Activated T-helper 1 cell treated with Interleukin-2 at 50 U/mL for 16 hours (primary cell): Measurements from ENCODE around the gene NXN.
A peak's percentile ranks its signal among the peaks of the same experiment; 100 is the strongest.
"Not testable (repeated sequence)": the region's sequence is repeated elsewhere in the genome, so short reads cannot be mapped to it uniquely, and the experiment has no call there.

Experiments
- DNase-seq: peaks from one replicate; pipeline ENCODE4 v3.0.0-alpha.2; 2020; ENCODE audit warnings: low read depth

The NXN gene

GRCh38 chr17:799261-799660 lies 180.3 kb downstream of the NXN start:
- no peak for DNase-seq

DNA sequence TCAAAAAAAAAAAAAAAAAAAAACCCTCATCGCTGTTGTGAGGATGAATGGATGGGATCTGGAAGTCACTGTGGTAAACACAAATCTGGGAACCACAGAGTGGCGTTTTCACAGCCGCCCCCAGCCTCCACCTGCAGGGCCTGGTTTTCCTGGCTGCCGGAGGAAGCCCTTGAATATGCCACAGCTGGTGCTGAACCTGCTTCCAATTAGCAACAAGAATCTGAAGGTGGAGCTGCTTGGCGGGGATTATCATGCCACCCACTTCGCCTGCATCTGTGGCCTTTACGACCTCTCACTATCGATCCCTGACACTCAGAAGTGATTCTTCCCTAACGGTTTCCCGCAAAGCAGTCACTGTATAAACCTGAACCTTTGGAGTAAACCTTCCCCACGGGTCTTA lies 181.3 kb downstream of the NXN start:
- DNase-seq, result no peak

DNA sequence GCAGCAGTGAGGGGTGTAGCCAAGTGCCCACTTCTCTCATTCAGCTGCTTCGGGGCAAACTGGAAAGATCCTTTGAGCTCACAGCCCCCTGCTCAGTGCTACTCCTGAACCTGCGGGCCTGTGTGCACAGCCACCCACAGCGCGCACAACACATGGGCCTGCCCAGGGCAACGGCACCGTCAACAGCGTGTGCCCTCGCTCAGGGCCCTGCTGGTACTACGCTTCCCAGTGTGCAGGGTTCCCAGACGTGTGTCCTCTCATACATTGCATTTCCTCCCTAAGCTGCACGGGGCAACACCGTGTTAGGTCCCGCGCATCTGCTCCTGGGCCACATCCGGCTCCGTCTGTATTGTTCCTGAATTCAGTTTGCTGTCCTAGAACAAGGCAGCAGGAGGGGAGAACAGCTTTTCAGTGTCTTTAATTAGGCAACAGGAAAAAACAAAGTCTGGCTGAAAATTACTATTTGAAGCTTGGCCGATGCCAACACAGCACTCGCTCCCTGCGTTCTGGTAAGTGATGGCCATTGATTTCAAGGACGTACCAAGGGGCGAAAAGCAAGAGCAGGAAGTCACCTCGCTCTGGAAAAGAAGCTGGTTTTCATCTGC lies 182.2 kb downstream of the NXN start:
- no peak for DNase-seq

GRCh38 chr17:796609-797008 lies 183.0 kb downstream of the NXN start:
- no peak for DNase-seq

DNA sequence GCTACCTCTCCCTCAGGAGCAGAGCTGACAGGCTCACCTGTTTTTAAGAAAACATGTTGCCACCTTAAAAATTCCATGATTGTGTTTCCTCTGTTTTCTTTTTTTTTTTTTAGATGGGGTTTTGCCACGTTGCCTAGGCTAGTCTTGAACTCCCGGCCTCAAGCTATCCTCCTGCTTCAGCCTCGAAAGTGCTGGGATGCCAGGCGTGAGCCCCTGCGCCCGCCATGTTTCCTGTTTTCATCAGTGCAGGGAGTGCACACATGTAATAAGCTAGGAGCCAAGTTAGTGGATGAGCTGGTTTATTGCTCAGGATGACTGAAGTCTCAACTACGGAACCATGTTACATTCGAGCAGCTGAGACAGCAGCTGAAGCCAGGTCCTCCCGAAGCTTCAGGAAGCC lies 183.9 kb downstream of the NXN start:
- no peak for DNase-seq

GRCh38 chr17:795276-795675 lies 184.3 kb downstream of the NXN start:
- no peak for DNase-seq

GRCh38 chr17:794876-795275 lies 184.7 kb downstream of the NXN start:
- DNase-seq, result peak; percentile 14

- no peak for DNase-seq
These were observed 187.3 kb downstream of the NXN start for GRCh38 chr17:792277-792676.

- no peak for DNase-seq
These were observed 187.7 kb downstream of the NXN start for GRCh38 chr17:791829-792228.

DNA sequence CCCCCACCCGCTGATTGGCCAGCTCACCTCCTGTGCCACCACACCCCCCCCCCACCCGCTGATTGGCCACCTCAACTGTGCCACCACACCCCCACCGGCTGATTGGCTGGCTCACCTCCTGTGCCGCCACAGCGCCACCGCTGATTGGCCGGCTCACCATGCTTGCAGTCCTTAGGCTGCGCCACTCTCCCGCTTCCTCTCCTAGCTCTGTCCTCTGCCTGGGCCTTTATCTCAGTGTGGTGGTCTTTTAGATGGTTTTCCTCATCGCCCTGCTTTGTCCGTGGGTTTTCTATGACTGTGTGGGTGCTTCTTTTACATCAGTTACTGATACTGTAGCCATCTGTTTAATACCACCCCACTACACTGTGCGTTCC lies 188.7 kb downstream of the NXN start:
- DNase-seq, result not testable (repeated sequence)

DNA sequence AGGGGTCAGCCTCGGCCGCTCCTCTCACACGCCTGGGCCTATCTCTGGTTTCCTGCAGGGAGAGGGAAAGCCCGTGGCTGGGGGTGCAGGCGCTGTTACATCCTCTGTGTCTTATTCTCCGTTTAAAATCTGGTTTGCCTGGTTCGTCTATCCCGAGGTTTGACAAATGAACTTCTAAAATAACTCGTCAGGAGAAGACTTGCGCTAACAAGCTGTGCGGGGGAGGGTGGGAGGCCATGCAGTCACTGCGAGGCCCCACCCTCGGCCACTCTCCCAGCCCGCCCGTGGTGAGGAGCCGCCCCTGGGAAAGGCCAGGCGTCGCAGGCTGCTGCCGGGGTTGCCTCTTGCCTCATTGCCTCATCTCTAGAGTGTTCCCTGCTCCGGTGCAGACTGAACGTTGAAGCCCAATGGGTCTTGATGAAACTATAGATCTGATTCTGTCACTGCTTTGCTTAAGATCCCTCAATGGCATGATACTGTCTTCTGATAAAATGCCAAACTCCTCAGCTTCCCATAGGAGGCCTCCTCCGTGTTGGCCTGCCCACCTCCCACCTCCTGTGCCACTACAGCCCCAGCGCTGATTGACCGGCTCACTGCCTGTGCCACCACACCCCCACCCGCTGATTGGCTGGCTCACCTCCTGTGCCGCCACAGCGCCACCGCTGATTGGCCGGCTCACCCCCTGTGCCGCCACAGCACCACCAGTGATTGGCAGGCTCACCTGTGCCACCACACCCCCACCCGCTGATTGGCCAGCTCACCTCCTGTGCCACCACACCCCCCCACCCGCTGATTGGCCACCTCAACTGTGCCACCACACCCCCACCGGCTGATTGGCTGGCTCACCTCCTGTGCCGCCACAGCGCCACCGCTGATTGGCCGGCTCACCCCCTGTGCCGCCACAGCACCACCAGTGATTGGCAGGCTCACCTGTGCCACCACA lies 189.4 kb downstream of the NXN start:
- DNase-seq, result not testable (repeated sequence)

DNA sequence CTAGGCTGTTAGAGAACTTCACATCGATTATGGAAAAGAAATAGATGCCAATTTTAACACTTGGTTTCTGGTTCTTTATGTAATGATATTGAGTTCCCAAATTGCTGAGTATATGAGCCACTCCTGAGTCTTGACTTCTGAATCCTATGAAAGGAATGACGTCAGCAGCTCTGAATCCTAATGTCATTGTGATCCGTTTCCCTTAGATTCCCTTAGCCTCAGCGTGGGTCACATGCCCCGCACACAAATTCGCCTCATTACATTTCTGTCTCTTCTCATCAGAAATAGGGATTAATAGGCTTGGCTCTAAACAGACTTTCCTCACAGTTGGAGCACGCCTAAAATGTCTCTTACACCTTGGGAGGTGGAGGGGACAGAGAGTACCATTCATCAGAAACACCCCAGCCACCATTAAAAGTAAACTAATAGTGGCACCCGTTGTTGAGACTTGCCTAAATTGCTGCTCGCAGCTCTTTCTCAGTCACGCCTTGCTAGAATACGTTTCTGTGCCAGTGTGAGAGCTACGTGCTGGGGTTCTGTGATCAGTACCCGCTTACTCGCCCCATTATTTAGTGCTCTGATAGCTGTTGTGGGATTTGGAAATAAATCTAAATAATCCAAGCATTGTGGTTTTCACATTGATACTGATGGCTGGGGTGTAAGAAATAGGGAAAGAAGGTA lies 190.3 kb downstream of the NXN start:
- no peak for DNase-seq

GRCh38 chr17:788551-788950 lies 191.0 kb downstream of the NXN start:
- no peak for DNase-seq

DNA sequence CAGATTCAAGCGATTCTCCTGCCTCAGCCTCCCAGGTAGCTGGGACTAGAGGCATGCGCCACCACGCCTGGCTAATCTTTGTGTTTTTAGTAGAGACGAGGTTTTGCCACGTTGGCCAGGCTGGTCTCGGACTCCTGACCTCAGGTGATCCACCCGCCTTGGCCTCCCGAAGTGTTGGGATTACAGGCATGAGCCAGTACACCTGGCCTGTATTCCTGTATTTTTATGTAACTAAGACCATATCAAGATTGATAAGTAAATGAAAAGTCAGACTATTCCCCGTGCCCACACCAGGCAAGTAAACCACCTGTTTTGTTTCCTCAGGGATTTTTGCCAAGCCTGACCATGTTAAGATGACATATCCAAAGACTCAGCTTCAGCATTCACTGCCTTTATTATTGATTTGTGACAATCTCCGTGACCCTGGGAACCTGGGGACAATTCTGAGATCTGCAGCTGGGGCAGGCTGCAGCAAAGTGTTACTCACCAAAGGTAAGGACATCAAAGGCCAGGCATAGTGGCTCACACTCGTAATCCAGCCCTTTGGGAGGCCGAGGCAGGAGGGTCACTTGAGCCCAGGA lies 191.8 kb downstream of the NXN start:
- no peak for DNase-seq

- not testable (repeated sequence) for DNase-seq
These were observed 193.7 kb downstream of the NXN start for GRCh38 chr17:785901-786300.

- no peak for DNase-seq
These were observed 195.4 kb downstream of the NXN start for GRCh38 chr17:784143-784542.

DNA sequence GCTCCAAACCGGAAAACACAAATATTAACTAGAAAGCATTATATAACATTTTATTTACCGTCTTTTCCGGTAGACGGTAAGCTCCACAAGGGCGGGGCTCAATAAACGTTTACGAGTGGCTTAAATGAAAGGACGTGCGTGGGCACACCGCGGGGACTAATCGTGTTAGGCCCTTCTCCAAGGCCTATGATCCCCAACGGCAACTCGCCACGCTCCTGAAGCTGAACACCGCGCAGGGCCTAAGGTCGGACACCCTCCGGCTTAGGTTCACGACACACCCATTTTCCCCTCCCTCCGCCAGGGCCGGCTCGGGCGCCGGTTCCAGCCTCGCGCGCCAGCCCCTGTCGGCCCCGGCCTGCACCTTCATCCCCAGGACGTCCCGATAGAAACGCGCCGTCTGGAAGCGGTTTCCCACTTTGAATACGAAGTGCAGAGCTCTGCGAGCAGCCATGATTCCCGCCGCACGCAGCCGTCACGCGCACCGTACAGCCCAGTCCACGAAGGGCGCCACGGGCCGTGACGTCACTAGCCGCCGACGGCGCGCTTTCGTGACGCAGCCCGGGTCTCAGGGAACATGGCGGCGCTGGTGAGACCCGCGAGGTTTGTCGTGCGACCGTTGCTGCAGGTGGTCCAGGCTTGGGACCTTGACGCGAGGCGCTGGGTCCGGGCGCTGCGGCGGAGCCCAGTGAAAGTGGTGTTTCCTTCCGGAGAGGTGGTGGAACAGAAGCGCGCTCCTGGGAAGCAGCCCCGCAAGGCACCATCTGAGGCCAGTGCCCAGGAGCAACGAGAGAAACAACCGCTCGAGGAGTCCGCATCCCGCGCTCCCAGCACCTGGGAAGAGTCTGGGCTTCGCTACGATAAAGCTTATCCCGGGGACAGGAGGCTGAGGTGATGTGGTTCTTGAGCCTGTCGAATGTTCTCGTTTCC lies 197.5 kb downstream of the NXN start, which contains the start of the genes GLOD4 and MRM3:
Gene GLOD4, minus strand, starts transcription at position 476 of the 927 bp plus-strand sequence. Its CDS starts 25 bp downstream, at position 451.
Gene MRM3, plus strand, starts transcription at position 549 of the 927 bp plus-strand sequence. Its CDS starts 26 bp downstream, at position 575.
- DNase-seq, result peak; percentile 92

- DNase-seq, result no peak
These were observed 201.5 kb downstream of the NXN start for GRCh38 chr17:778096-778495.

DNA sequence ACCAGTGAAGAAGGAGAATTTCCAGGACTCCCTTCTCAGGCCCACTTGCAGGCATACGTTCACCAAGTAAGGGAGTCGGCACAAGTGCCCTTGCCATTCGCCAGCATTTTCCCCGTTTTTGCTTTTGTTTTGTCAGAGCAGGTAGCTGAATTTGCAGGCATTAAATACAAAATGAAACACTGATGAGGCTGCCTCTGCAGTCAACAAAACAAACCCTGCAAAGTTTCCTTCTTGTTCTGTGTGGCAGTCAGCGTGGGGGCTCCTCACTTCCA lies 205.3 kb downstream of the NXN start:
- no peak for DNase-seq

- no peak for DNase-seq
These were observed 205.9 kb downstream of the NXN start for GRCh38 chr17:773467-774312.

DNA sequence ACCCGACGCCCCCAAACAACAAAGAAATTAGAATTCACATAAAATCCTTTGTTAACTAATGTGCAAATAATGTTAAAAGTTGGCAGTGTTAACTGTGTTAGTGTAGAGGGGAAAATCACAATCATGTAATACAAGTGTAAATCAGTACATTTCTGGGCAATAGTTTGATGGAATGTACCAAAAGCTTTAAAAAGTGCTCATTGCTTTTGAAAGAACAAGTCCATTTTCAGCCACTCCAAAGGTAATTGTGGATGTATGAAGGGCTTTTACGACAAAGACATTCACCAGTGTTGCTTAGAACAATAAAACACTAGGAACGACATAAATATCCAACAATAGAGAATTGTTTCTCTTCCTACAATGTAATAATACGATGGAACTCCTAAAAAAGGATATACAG lies 206.6 kb downstream of the NXN start:
- no peak for DNase-seq
